ENCODE data around the gene LRRC73.

GRCh38 chr6:43541774-43542471 lies 31.8 kb upstream of the LRRC73 start:
- TF ChIP-seq EZH2phosphoT487 (IDR thresholded peaks at IDR 0.05; ENCODE audit: low read length) (no peak), CTCF (IDR thresholded peaks at IDR 0.05; ENCODE audit: low read length) (no peak), EZH2 (optimal IDR thresholded peaks at IDR 0.05; ENCODE audit: low read depth, low read length) (no peak)

All from MM.1S (cell line).